Endodermal cell (in vitro differentiated cells): ENCODE data around the gene HAGH. TPM values are rescaled to one million over a fixed set of nuclear protein-coding genes. Genes with fewer than 3 reads are reported as not detected.

Experiments used
- DNase-seq: peaks from one replicate; pipeline ENCODE4 v3.0.0-alpha.2; 2017
- H3K27ac ChIP-seq: 2 replicates; pipeline ENCODE4 v1.5.1; 2013; ENCODE audit warnings: mild to moderate bottlenecking, low read depth, low read length, moderate library complexity
- H3K27me3 ChIP-seq: 2 replicates; pipeline ENCODE4 v1.6.1; 2013; ENCODE audit warnings: mild to moderate bottlenecking, low read length, moderate library complexity; ENCODE audit not compliant: insufficient read depth, control insufficient read depth, poor library complexity, severe bottlenecking
- H3K36me3 ChIP-seq: 2 replicates; pipeline ENCODE4 v1.7.0; 2013; ENCODE audit warnings: mild to moderate bottlenecking, low read length, moderate library complexity; ENCODE audit not compliant: control insufficient read depth, insufficient read depth
- H3K4me1 ChIP-seq: one replicate; pipeline ENCODE4 v1.7.0; 2013; ENCODE audit warnings: low read length; ENCODE audit not compliant: control insufficient read depth, insufficient read depth
- H3K4me3 ChIP-seq: 2 replicates; pipeline ENCODE4 v1.5.1; 2013; ENCODE audit warnings: mild to moderate bottlenecking, low read length, moderate library complexity
- H3K9ac ChIP-seq: 2 replicates; pipeline ENCODE4 v1.6.1; 2013; ENCODE audit warnings: mild to moderate bottlenecking, low read length, moderate library complexity; ENCODE audit not compliant: poor library complexity, severe bottlenecking; ENCODE audit errors: extremely low read depth
- H3K9me3 ChIP-seq: 2 replicates; pipeline ENCODE4 v1.6.1; 2013; ENCODE audit warnings: mild to moderate bottlenecking, low read length, moderate library complexity; ENCODE audit not compliant: control insufficient read depth
- H3K27ac Mint-ChIP-seq: 2 replicates; pipeline ENCODE4 v1.8.0; 2020; ENCODE audit warnings: mixed read lengths
- H3K27me3 Mint-ChIP-seq: 2 replicates; pipeline ENCODE4 v1.8.0; 2021; ENCODE audit warnings: mild to moderate bottlenecking, mixed read lengths; ENCODE audit not compliant: insufficient read depth
- H3K36me3 Mint-ChIP-seq: 2 replicates; pipeline ENCODE4 v1.8.0; 2020; ENCODE audit warnings: low read depth, mixed read lengths
- H3K4me1 Mint-ChIP-seq: 2 replicates; pipeline ENCODE4 v1.8.0; 2020; ENCODE audit warnings: mixed read lengths
- H3K4me3 Mint-ChIP-seq: 2 replicates; pipeline ENCODE4 v1.8.0; 2020; ENCODE audit warnings: mild to moderate bottlenecking, moderate library complexity, mixed read lengths
- H3K9me3 Mint-ChIP-seq: 2 replicates; pipeline ENCODE4 v1.8.0; 2020; ENCODE audit warnings: mild to moderate bottlenecking, mixed read lengths
- CTCF ChIP-seq: fragments of 200-600 bp; sonication (generic); conservative IDR thresholded peaks from 2 replicates; pipeline ENCODE4 v1.5.0; 2021; ENCODE audit warnings: antibody characterized with exemption, mild to moderate bottlenecking
- WGBS, 2 experiments: methylation state at CpG; one replicate each; pipeline versions ENCODE4 v1.1.5 to v1.1.7; 2013; ENCODE audit warnings: missing lambda C conversion rate in 2 of 2, mixed read lengths in 1 of 2; ENCODE audit not compliant: insufficient coverage in 1 of 2, insufficient read length in 1 of 2; 5-methylcytosine and 5-hydroxymethylcytosine counted together
- total RNA-seq, 2 donors: library from RNA; stranded (reverse); fragmentation: NEBNext Ultra II Directional in 1 of 2; extraction: Animal tissue kit (Norgen Biotek cat#: 25700) in 1 of 2; gene quantifications; 2 replicates in 1 of 2; 3 replicates in 1 of 2; pipeline ENCODE4 v1.2.1, GENCODE V29; 2021

The HAGH gene
- total RNA-seq, 2 donors from 2014 or later = 47.8 to 52.9 TPM

GRCh38 chr16:1775006-1775845 lies 51.4 kb downstream of the HAGH start:
- Histone ChIP-seq H3K4me3 (peak overlapping the region; percentile 90), H3K36me3 (peaks cover 13% of the 10 kb centered on the region), H3K9me3 (no peaks in the 10 kb centered on the region), H3K27me3 (no peaks in the 10 kb centered on the region), H3K27ac (no peak overlapping the region), H3K9ac (no peak overlapping the region), H3K4me1 (no peaks in the 10 kb centered on the region)
- Mint-ChIP-seq H3K4me1 (peaks cover 3% of the 10 kb centered on the region), H3K27ac (no peak overlapping the region), H3K27me3 (no peaks in the 10 kb centered on the region), H3K4me3 (no peak overlapping the region), H3K36me3 (peaks cover 10% of the 10 kb centered on the region), H3K9me3 (no peaks in the 10 kb centered on the region)
- TF ChIP-seq CTCF = no peak
- no peak for DNase-seq
- 92 to 98% methylated on average over 22 to 30 of the region's 30 CpGs for WGBS, 2 experiments

- Histone ChIP-seq H3K9ac (no peak overlapping the region), H3K27me3 (no peaks in the 10 kb centered on the region), H3K4me1 (no peaks in the 10 kb centered on the region), H3K4me3 (peak overlapping the region; percentile 90), H3K36me3 (peaks cover 15% of the 10 kb centered on the region), H3K9me3 (no peaks in the 10 kb centered on the region), H3K27ac (no peak overlapping the region)
- H3K4me1 Mint-ChIP-seq = peaks cover 3% of the 10 kb centered on the region
- TF ChIP-seq CTCF = no peak
- H3K27me3 Mint-ChIP-seq = no peaks in the 10 kb centered on the region
- peak overlapping the region; percentile 93 for H3K4me3 Mint-ChIP-seq
- 88 to 98% methylated on average over 7 of the region's 7 CpGs for WGBS, 2 experiments
- H3K9me3 Mint-ChIP-seq = no peaks in the 10 kb centered on the region
- no peak overlapping the region for H3K27ac Mint-ChIP-seq
- no peak for DNase-seq
- peaks cover 11% of the 10 kb centered on the region for H3K36me3 Mint-ChIP-seq
Measured at GRCh38 chr16:1774448-1774780, 52.2 kb downstream of the HAGH start.

DNA sequence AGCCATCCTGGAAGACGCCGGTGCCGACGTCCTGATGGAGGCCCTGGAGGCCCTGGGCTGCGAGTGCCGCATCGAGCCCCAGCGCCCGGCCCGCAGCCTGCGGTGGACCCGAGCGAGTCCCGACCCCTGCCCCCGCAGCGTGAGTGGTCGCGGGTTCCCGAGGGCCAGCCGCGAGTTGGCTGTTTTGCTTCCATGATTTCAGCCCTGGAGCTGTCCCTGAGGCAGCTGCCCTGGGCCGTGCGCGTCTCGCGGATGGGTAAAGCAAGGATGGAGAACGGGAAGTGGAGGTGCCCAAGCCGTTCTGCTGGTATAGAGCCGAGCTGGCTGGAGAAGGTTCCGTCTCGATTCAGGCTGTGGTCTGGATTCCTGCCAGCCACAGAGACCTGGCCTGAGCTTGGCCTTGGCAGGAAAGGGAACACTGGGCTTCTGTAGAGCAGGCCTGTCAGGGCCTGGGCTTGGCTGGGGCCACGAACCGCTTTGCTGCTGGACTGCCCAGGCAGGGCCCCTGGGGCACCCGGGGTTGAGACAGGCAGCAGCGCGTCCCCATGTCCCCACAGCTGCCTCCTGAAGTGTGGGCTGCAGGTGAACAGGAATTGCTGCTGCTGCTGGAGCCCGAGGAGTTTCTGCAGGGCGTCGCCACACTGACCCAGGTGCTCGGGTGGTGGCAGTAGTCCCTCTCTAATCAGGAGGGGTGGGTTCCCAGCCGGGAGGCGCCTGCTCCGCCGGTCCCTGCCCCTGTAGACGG lies 52.8 kb downstream of the HAGH start:
- H3K4me1 Mint-ChIP-seq = peaks cover 3% of the 10 kb centered on the region
- H3K9me3 ChIP-seq = no peaks in the 10 kb centered on the region
- peak overlapping the region; percentile 93 for H3K4me3 Mint-ChIP-seq
- 33 to 35% methylated on average over 26 to 45 of the region's 45 CpGs for WGBS, 2 experiments
- peaks cover 9% of the 10 kb centered on the region for H3K36me3 Mint-ChIP-seq
- H3K36me3 ChIP-seq = peaks cover 15% of the 10 kb centered on the region
- TF ChIP-seq CTCF = peak; percentile 38
- peak overlapping the region; percentile 90 for H3K4me3 ChIP-seq
- H3K27ac ChIP-seq = no peak overlapping the region
- no peaks in the 10 kb centered on the region for H3K27me3 Mint-ChIP-seq
- H3K27me3 ChIP-seq = no peaks in the 10 kb centered on the region
- no peaks in the 10 kb centered on the region for H3K4me1 ChIP-seq
- DNase-seq = no peak
- peak overlapping the region; percentile 57 for H3K9ac ChIP-seq
- no peaks in the 10 kb centered on the region for H3K9me3 Mint-ChIP-seq
- peak overlapping the region; percentile 64 for H3K27ac Mint-ChIP-seq
